Urinary bladder (tissue), 4 donors: ENCODE data around the gene TIAM1. TPM values are rescaled to one million over a fixed set of nuclear protein-coding genes. Genes with fewer than 3 reads are reported as not detected.

Experiments used
- DNase-seq: peaks from one replicate; pipeline ENCODE4 v3.0.0-alpha.2; 2015; ENCODE audit errors: extremely low spot score
- H3K27ac ChIP-seq: one replicate; pipeline ENCODE4 v1.5.1; 2013; ENCODE audit warnings: low read depth, mild to moderate bottlenecking, moderate library complexity
- H3K36me3 ChIP-seq: one replicate; pipeline ENCODE4 v1.6.1; 2013; ENCODE audit warnings: mild to moderate bottlenecking, moderate library complexity; ENCODE audit not compliant: insufficient read depth
- H3K4me1 ChIP-seq: one replicate; pipeline ENCODE4 v1.6.1; 2013; ENCODE audit warnings: mild to moderate bottlenecking, moderate library complexity; ENCODE audit not compliant: insufficient read depth
- H3K4me3 ChIP-seq: one replicate; pipeline ENCODE4 v1.5.1; 2013; ENCODE audit warnings: low read depth, low read length
- WGBS: extraction: QIAGEN DNeasy Blood & Tissue Kit; methylation state at CpG from one replicate; pipeline ENCODE4 v1.1.7; 2013; 5-methylcytosine and 5-hydroxymethylcytosine counted together
- polyA plus RNA-seq: library from polyadenylated mRNA; stranded (reverse); fragments of 200-250 nt; gene quantifications from one replicate; pipeline ENCODE4 v1.2.3, GENCODE V29; 2013
- total RNA-seq: library from RNA; depleted of rRNA; stranded (reverse); fragments of >200 nt; gene quantifications from one replicate; pipeline ENCODE4 v1.2.3, GENCODE V29; 2014
- donor health status: healthy with polysubstance abuse.
- donor health status: healthy.

TIAM1 gene
- total and polyA plus RNA-seq, 2 donors, result 10.0 to 36.0 TPM

DNA sequence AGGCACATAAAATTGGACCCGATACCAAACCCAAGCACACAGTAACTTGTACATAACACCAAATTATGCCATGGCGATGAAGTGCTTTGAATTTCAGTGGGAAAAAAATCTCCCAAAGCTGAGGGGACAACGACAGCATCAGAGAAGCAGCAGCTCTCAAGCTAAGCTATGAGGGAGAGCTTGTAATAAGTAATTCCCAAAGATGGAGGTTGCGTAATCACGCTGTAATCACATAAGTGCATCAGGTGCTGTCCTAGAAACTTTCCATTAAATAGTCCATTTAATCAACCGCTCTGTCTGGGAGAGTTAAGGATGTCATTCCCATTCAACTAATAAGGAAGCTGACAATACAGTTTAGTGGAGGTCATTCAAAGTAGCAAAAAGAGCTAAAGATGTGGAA, 268.2 kb downstream of the TIAM1 start:
- Histone ChIP-seq H3K36me3 (no peaks in the 10 kb centered on the region), H3K4me3 (no peak overlapping the region)
- WGBS, result 96% methylated on average over 6 of the region's 6 CpGs

DNA sequence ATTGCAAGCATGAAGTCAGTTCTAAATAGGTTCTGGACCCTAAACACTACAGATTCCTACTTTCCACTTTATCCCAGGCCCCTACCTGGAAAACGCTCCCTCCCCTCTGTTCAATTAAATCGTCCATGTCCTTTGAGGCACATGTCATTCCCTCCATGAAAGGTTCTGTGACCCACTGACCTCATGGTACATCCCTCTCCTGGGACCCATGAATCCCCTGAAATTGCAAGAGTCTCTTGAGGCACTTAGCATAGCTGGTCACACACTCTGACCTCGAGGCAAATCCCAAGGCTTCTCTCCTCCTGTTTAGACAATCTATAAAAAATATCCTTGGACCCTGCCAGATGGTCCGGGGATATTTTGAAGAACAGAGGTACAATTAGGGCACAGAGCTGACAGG, 271.5 kb downstream of the TIAM1 start:
- no peaks in the 10 kb centered on the region for H3K4me1 ChIP-seq
- no peaks in the 10 kb centered on the region for H3K36me3 ChIP-seq
- H3K27ac ChIP-seq, result no peak overlapping the region
- no peak overlapping the region for H3K4me3 ChIP-seq
- 30% methylated on average over 4 of the region's 4 CpGs for WGBS
- DNase-seq, result no peak

More for the DNA sequence above, 268.2 kb downstream of the TIAM1 start:
- DNase-seq, result no peak
- Histone ChIP-seq H3K27ac (no peak overlapping the region), H3K4me1 (no peaks in the 10 kb centered on the region)
